Measurements from ENCODE around the gene MGAT3.

- TF ChIP-seq POLR2AphosphoS5 (IDR thresholded peaks at IDR 0.05; ENCODE audit: low read depth, low read length) (no peak), CTCF (IDR thresholded peaks at IDR 0.05) (no peak), REST (IDR thresholded peaks at IDR 0.05; ENCODE audit: insufficient read depth in 1 of 2, low read depth in 2 of 2, low read length in 1 of 2) (no peak), TCF7L2 (IDR thresholded peaks at IDR 0.05; ENCODE audit: low read depth, low read length) (no peak)
Observed at GRCh38 chr22:39418696-39419095, 38.1 kb upstream of the MGAT3 start.
